HG02571 (cell line): ENCODE measurements around the gene AFDN.
"Not testable (repeated sequence)": the region's sequence is repeated elsewhere in the genome, so short reads cannot be mapped to it uniquely, and the experiment has no call there.

Source experiments
- ATAC-seq: cut with Tn5 transposase; IDR thresholded peaks from one replicate; pipeline ENCODE4 v1.9.1; 2021; ENCODE audit warnings: mild to moderate bottlenecking, moderate library complexity; ENCODE audit not compliant: unreplicated experiment

The AFDN gene

DNA sequence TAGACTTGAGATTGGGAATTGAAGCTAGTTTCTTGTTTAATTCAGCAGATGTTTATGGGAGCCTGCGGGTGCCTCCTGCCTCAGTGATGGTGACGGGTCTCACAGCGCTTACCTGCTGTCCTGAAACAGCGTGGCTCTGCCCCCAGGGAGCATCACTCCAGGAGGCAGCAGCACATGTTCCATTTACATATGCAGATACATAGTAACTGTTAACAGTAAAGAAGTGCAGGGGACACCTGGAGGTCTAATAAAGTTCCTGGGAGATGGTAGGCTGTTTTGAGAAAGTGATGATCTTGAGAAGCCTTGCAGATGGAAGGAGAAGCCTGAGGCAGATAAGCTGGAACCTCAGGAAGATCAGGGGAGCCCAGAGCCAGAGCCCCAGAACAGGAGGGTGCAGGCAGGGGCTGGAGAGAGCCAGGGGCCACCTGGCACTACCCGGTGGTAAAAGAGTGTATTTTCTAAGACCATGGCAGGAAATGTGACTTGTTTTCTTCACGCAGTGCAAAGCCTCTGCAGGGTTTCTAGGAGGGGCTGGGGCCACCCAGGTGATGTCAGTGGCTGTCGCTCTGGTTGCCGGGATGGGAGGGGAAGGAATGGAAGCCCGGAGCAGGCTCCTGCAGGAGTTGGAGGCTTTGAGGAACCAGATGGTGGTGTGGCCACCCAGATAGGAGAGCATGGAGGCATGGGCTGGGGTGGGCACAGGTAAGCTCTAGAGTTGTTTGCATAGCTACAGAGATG lies 146.6 kb downstream of the AFDN start:
- no peak for ATAC-seq

GRCh38 chr6:167974640-167975344 lies 148.1 kb downstream of the AFDN start:
- ATAC-seq: no peak

- no peak for ATAC-seq
Observed at GRCh38 chr6:167975458-167975857, 148.7 kb downstream of the AFDN start.

DNA sequence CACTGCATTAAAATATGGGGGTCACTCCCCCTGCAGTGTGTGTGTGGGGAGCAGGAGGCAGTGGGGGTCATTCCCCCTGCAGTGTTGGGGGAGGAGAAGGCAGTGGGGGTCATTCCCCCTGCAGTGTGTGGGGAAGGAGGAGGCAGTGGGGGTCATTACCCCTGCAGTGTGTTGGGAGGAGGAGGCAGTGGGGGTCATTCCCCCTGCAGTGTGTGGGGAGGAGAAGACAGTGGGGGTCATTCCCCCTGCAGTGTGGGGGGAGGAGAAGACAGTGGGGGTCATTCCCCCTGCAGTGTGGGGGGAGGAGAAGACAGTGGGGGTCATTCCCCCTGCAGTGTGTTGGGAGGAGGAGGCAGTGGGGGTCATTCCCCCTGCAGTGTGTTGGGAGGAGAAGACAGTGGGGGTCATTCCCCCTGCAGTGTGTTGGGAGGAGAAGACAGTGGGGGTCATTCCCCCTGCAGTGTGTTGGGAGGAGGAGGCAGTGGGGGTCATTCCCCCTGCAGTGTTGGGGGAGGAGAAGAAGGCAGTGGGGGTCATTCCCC lies 149.5 kb downstream of the AFDN start:
- not testable (repeated sequence) for ATAC-seq

- no peak for ATAC-seq
Observed at GRCh38 chr6:167976708-167977107, 150.0 kb downstream of the AFDN start.

- ATAC-seq: no peak
Observed at GRCh38 chr6:167977717-167978467, 151.2 kb downstream of the AFDN start.

DNA sequence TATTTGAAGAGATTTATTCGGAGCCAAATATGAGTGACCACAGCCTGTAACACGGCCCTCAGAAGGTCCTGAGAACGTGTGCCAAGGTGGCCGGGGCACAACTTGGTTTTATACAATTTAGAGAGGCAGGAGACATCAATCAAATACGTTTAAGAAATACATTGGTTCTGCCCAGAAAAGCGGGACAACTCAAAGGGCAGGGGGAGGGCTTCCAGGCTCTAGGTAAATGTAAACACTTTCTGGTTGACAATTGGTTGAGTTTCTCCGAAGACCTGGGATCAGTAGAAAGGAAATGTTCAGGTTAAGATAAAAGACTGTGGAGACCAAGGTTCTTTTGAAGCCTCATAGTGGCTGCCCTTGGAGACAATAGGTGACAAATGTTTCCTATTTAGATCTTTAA lies 151.9 kb downstream of the AFDN start:
- no peak for ATAC-seq

GRCh38 chr6:167979436-167980139 lies 152.9 kb downstream of the AFDN start:
- no peak for ATAC-seq

DNA sequence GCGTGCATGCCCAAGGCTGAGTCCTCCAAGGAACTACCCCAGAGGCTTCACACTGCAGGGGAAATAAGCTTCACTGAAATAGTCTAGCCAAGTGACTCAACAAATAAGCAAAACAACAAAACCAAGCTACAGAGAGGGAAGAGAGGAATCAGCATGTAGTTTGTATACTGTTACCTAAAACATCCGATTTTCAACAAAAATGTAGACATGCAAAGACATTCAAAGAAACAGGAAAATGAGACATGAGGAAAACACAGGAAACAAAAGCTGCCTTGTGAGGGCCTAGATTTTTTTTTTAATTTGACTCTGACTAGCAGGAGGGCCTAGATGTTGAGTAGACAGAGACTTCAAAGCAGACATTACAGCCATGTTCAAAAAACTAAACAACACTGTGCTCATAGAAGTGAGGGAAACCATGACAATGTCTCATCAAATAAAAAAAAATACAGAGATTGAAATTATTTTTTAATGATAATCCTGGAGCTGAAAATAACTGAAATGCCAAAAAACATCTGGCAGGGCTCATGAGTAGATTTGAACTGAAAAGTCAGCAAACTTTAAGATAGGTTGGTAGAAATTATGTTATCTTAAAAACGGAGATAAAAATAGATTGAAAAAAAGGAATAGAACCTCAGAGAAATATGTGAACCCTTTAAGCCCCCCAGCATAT lies 154.3 kb downstream of the AFDN start:
- ATAC-seq: no peak

- ATAC-seq: no peak
Observed at GRCh38 chr6:167981916-167982462, 155.3 kb downstream of the AFDN start.

DNA sequence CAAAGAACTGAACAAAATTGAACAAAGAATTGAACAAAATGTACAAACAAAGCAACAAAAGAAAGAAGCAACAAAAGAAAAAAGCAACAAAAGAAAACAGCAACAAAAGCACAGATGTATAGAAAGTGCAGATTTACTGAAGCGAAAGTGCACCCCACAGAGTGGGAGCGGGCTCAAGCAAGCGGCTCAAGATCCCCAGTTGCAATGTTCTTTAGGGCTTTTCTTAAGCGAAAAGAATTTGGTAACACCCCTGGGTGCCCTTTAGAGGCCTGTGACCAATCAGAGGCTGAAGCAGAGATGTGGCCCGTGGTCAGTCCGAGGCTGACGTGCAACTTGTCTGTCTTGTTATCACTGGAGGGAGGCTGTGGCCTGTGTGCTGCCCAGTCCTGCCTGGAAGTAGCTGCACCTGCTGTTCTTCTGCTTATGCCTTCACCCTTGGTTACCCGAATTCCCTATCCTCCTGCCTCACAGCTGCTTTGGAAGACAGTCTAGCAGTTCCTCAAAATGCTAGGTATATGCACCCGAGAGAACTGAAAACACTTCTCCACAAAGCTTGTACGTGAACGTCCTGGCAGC lies 157.5 kb downstream of the AFDN start:
- no peak for ATAC-seq

GRCh38 chr6:167984876-167985604 lies 158.3 kb downstream of the AFDN start:
- no peak for ATAC-seq

DNA sequence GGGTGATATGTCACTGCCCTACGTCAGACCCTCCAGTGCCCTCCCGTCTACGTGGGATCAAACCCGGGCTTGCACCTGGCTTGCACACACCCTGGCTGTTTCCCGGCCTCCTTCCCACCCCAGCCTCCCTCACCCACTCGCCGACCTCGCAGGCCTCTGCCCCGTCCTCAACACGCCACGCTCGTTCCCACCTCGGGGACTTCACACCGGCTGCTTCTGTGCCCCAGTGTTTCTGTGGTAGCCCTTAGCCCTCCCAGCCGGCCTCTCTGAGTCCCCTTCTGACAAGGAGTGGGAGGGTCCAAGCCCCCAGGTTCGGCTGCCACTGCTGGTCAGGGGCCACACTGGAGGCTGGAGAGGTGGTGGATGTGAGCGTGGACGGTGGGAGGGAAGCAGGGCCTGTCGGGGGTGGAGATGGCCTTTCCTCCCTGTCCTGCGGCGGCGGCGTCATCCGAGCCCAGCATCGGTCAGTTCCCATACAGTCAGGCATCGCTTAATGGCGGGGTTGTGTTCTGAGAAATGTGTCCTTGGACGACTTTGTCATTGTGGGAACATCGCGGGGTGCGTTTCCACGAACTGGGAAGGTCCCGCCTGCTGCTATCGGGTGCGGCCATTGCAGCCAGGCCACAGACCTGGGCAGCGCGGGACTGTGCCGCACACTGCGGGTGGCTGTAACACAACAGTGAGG lies 159.3 kb downstream of the AFDN start:
- ATAC-seq: no peak

DNA sequence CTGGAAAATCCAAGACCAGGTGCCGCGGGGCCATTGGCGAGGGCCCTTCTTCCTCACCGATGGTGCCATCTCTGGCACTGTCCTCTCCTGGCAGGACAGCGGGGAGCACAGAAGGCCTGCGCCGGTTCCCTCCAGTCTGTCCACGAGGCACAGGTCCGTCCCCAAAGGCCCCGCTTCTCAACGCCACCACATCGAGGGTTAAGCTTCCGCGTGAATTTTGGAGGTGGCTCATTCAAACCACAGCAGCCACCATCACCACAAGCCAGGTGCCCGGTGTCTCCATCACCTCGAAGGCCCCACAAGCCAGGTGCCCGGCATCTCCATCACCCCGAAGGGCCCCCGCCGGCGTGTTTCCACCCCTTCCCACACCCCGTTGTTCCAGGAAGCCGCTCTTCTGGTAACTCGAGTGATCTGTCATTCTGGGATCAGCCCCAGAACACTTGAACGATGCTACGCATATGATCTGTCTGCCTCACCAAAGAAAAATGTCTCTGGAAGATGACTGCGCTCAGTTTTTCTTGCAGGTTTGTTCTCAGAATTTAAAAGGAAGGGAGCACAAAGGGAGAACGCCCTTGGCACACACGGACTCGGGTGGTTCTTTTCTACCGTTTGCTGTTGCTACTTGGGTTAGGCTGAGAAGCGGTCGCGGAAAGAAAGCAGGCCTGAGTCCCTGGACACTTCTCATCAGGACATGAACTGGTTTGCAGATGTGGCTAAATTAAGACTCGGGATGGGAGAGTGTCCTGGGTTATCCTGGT lies 160.9 kb downstream of the AFDN start:
- no peak for ATAC-seq

GRCh38 chr6:167988154-167988495 lies 161.4 kb downstream of the AFDN start:
- no peak for ATAC-seq

- no peak for ATAC-seq
Observed at GRCh38 chr6:167988945-167989841, 162.5 kb downstream of the AFDN start.
